Gastrocnemius medialis (tissue), 4 donors: ENCODE measurements around the gene GPC6.

ENCODE experiments used
- POLR2A ChIP-seq, 2 donors: fragments of 450-650 bp; IDR thresholded peaks; one replicate each; pipeline ENCODE4 v1.6.1; 2017; ENCODE audit warnings: antibody characterized with exemption in 2 of 2, mild to moderate bottlenecking in 2 of 2, moderate library complexity in 2 of 2
- TF ChIP-seq, protein P1 (sequence below), 5 experiments: fragments of 450-650 bp in 3 of 5; fragments of 200-600 bp in 2 of 5; sonication (generic) in 2 of 5; IDR thresholded peaks in 4 of 5; conservative IDR thresholded peaks in 1 of 5; 1 replicate in 4 of 5; 2 replicates in 1 of 5; pipeline ENCODE4 v1.5.1; 2016 to 2019; ENCODE audit warnings: antibody characterized with exemption in 5 of 5, mild to moderate bottlenecking in 3 of 5, moderate library complexity in 3 of 5

DNA sequence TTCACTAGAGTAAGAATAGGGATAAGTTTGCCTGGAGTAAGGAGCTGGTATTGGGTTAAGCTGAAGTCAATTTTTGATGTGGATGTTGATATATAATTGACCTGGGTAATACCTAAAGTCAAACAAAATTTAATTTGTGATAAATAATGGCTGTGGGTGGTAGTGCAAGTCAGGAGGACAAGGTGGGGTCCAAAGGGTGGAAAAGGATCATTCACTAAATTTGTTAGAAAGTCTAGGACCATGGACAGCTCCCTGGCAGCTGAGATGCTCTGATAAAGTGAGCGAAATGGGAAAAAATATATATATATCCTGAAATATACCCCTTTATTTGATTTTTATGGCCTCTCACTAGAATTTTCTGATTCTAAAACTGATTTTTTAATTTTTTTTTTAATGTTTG is 463.5 kb downstream of the GPC6 start:
- TF ChIP-seq, protein P1, sequence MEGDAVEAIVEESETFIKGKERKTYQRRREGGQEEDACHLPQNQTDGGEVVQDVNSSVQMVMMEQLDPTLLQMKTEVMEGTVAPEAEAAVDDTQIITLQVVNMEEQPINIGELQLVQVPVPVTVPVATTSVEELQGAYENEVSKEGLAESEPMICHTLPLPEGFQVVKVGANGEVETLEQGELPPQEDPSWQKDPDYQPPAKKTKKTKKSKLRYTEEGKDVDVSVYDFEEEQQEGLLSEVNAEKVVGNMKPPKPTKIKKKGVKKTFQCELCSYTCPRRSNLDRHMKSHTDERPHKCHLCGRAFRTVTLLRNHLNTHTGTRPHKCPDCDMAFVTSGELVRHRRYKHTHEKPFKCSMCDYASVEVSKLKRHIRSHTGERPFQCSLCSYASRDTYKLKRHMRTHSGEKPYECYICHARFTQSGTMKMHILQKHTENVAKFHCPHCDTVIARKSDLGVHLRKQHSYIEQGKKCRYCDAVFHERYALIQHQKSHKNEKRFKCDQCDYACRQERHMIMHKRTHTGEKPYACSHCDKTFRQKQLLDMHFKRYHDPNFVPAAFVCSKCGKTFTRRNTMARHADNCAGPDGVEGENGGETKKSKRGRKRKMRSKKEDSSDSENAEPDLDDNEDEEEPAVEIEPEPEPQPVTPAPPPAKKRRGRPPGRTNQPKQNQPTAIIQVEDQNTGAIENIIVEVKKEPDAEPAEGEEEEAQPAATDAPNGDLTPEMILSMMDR (IDR thresholded peaks at IDR 0.05 in 4 of 5, conservative IDR thresholded peaks at IDR 0.05 in 1 of 5) = no peak
- TF ChIP-seq POLR2A (IDR thresholded peaks at IDR 0.05) = no peak
